Activated gamma-delta T cell treated with Interleukin-2 at 50 U/mL for 16 hours (primary cell): ENCODE results near the gene TMEM184B.

Experiments
- DNase-seq: peaks from one replicate; pipeline ENCODE4 v3.0.0-alpha.2; 2020

Gene TMEM184B

DNA sequence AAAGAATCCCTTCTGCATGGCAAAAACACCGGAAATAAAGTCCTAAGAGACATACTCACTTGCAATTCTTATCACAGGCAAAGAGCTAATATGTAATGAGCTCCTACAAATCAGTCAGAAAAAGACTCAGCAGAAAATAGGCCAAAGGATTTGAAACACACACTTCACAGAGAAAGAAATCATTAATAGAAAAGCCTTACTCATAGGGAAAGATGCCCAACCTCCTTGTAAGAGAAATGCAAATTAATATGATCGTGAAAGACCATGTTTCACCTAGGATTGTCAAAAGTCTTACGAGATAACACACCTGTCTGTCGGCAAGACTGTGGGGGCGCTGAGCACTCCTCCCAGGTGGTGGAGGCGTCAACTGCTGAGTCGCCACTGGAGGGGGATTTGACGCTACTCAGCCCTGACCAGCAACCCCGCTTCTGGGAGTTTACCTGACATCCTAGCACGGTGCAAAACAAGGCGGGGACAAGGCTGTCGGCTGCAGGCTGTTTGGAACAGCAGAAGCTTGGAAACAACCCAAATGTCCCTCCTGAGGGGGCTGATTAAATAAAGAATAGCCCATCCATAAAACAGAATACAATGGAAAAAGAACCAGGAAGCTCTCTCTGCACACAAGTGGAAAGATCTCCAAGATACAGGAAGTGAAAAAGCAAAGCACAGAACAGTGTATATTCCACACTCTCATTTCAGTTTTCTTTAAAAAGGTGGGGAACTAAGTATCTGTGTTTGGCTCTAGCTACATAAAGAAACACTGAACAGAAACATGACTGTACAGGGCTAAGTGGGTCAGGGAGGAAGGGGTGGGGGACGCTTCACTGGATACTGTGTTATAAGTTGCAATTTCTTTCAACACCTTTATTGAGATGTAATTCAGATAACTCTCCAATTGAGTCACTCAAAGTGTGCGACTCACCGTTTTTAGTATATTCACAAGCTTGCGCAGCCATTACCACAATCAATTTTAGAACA is 33.0 kb upstream of the TMEM184B start:
- peak; percentile 31 for DNase-seq

DNA sequence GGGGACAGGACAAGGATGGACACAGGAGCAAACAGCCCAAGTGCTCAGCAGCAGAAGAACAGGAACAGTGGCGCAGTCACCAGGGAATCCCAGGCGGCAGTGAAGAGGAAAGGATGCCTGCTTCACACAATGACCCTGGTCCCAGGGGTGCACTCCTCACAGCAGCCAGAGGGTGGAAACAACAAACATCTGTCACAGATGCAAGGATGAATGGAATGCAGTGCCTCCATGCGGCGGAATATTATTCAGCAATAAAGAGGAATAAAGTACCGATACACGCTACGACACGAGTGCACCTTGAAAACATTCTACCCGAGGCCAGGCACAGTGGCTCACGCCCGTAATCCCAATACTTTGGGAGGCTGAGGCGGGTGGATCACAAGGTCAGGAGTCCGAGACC is 31.7 kb upstream of the TMEM184B start:
- DNase-seq = no peak

DNA sequence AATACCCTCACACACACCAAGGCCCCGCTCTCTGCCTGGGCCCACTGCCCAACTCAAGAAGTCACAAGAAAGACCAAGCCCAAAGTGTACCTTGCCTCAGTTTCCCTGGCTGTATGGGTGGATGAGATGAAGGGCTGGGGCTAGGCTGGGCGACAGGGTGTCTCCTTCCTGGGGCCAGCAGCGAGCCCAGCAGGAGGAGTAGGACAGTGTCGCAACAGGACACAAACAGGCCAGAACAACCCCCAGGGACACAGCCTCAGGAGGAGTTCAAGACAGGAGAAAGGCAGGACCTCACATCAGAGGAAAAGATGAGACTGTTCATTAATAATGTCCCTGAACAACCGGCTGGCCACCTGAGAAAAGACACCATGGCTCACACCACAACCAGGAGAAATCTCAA is 31.2 kb upstream of the TMEM184B start:
- DNase-seq = no peak

DNA sequence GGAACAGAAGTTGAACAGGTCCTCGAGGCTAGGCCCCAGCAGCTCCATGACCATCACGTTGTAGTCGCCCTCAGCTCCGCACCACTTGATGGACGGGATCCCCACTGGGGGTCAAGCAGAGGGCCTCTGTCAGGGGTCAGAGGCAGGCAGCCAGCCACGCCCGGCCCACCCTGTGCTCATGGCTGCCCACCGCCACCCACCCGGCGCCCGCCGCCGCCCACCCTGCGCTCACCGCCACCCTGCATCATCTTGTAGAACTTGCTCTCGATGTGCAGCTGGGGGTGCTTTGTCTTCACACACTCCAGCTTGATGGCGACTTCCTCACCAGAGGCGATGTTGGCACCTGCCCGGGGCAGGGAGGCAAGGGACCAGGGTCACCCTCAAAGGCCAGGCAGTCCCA is 30.1 kb upstream of the TMEM184B start:
- DNase-seq = no peak

DNA sequence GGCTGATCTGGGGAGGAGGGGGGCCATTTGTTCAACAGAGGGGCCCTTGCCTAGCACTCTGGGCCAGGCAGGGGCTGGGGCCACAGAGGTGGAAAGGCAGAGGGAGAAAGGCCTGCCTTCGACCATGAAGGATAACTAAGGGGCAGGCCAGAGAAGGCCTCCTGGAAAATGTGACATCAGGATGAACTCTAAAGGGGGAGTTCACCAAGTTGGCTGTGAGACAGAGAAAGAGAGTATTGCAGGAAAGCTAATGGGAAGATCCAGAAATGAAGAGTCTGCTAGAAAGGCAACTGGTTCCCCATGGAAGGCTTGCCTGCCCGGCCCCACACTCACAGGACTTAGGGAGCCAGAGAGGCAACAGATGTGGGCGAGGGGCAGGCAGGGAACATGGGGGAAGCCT is 28.1 kb upstream of the TMEM184B start:
- no peak for DNase-seq

DNA sequence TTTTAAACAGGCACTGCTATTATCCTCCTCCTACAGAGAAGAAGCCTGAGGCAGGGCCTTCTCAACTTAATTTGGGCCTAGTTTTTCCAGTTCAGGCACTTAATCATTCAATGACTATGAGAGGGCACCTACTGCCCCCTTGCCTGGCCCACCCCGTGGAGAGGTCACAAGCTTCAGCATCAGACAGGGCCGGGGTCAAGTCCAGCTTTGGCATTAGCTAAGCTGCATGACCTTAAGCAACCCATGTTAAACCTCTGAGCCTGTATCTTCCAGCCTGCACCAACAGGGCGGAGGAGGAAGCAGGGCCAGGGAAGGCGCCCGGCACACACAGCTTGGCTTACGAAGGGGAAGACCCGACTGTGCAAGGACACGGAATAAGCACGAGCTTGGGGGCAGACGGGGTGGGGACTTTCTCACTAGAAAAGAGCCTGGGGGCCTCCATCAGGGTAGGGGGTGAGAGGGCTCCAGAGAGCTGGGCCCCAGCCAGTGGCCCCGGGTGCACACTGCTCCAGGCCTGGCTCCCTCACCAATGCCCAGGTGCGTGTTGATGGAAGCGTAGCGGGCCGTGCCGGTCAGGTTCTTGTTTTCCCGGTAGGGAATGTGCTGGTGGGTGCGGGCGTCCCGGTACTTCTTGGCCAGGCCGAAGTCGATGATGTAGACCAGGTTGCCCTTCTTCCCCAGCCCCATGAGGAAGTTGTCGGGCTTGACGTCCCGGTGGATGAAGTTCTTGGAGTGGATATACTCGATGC is 27.6 kb upstream of the TMEM184B start:
- DNase-seq = no peak

DNA sequence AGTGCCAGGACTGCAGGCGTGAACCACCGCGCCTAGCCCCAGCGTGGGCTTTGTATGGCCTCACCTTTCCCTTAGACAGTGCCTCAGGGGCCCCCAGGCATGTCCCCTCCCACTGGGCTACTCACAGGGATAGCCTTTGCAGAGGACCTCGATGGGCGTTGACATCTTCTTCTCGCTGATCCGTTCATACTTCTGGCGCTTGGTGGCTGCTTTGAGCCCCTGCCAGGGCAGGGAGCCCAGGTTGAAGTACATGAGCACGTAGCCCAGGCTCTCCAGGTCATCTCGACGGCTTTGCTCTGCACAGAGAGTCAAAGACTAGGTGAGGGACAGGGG is 26.9 kb upstream of the TMEM184B start:
- no peak for DNase-seq

DNA sequence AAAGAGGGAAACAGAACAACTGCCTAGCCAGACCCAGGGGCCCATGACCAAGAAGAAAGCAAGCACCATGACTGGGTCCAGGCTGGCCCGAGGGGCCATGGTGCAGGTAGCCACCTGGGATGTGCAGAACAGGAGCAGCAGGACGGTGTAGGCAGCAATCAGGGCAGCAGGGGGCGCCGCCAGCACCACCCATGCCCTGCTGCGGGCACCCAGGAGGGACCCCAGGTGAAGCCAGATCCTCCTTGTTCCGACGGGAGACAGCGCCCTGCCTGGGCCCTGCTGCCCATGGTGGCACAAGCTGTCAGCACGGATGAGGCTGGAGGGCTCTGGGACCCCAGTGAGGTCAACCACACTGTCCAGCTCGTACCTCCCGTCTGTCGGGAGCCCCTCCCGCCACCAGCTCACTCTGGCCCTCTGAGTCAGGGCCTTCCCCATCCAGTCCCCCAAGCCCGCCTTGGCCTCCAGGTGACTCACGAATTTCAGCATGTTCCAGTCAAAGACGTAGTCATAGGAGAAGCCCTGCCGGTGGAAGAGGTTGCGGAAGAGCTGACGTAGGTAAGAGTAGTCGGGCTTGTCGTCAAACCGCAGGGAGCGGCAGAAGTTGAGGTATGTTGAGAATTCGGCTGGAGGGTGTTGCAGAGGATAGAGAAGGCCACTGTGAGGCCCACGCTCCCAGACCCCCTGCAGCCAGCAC is 25.6 kb upstream of the TMEM184B start:
- peak; percentile 36 for DNase-seq

DNA sequence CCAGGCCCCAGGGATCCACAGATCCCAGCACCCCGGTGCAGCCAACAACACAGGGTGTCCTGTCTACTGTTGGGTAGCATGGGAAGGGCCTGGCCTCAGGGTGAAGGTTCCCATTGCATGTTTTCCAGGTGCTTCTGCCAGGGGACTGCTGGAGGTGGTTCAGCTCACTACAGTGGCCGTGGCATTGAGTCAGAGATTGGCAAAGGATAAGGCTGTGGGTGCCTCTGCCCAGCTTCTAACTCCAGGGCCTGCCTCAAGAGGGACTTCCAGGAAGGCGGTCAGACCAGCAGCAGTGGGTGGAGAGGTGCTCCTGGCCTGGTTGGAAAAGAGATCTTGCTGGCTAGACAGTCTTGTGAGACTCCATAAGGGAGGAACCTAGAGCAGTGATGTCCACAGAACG is 23.6 kb upstream of the TMEM184B start:
- DNase-seq = no peak

DNA sequence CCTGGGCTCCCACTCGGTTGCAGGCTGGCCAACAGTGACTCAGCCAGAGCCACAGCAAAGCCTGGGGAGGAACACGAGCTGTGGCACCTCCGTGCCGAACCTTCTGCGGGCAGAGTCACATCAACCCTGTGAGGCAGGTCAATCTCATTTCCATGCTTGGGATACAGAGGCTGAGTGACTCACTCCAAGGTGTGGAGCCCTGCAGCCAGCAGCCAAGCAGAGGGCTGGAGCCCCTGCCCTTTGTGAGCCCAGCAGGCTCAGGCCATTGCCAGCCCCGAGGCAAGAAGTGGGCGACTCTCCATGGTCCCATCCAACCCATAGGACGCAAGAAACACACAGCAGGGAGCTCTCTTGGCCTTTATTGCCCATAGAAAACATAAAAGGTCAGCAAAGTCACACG is 23.1 kb upstream of the TMEM184B start:
- DNase-seq = no peak

DNA sequence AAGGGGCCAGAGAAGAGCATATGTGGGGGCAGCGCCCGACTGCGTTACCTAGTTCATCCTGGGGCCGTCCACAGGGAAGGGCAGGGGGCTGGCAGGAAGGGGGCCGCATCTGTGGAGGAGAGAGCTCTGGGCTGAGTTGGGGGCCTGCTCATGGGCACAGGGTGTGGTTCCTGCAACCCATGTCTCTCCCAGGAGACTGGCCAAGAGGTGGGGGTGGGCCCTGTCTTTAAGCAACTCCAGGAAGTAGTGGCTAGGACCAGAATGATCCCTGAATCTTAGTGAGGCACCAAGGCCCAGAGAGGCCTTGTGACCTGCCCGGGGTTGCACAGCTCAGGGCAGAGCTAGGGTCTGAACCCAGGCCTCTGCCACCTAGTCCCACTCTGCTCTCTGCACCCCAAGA is 22.5 kb upstream of the TMEM184B start:
- DNase-seq = no peak

DNA sequence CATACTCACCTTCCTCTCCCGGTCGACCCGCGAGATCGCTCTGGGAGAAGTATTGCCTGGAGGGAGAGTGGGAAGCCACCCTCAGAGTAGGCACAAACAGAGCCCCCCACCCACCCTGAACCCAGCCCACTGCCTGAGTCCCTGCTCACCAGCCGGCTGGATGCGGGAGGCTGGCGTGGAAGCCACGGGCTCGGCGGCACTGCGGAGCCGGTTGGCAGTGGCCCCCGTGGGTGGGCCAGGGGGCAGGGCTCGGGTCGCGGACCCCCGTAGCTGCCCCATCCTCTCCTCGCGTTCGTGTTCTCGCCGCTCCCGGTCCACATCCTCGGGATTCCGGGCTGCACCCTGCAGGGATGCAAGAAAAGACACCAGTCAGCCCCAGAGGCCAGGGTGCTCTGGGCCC is 21.4 kb upstream of the TMEM184B start:
- DNase-seq = no peak

DNA sequence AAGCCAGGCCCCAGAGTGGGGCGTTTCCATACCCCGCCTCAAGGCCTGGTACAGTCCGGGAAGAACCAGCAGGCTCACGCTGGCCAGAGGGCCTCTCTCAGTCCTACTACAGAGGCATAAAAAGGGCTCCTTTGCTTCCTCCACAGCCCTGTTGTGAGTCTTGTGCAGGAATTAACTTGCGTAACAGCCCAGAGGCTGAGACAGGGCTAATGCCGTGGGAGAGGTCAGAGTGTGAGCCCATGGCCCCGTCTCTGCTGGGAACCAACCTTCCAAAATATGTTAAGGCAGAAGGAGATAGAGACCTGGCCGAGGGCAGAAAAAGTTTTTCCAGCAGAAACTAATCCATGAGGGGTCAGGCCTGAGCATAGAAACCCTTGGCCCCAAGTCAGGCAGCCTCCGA is 19.9 kb upstream of the TMEM184B start:
- DNase-seq = no peak

DNA sequence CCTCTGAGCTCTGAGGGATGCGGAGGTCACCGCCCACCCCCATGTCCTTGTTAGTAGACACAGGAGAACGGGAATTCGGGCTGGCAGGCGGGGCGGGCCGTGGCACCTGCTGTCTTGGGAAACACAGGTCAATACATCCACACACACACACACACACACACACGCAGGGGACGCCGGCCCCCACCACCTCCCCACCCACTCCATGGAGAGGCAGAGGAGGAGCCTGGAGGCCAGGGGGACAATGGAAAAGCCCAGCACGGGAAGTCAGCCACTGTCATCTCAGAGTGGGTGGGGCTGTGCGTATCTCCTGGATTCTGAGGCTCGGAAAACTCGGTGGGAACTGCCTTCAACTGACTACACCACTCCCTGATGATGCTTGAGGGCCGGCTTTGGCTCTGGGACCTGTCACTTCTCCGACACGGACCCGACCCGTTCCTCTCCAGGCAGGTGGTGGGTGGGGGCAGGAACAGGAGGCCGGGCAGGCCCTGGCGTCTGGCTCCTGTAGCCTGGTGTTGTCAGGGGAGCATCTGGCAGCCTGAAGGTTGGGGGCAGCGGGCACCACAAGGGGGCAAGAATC is 18.5 kb upstream of the TMEM184B start:
- DNase-seq = no peak

DNA sequence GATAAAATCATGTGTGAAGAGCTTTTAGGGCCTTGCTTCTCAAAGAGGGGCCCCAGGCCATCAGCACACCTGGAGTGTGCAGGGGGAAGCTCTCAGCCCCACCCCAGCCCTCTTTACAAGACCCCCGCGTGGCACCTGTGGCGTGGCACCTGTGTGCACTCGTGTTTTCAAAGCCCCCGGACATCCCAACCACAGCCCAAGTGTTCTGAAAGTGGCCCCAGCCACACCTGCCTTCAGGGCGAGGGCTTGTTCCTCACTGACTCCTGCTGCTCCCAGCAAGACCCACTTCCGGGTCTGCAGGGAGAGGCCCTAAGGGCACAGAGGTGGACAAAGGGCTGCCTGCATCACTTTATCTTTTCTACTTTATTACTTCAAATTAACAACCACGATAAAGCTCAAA is 17.5 kb upstream of the TMEM184B start:
- DNase-seq = no peak

DNA sequence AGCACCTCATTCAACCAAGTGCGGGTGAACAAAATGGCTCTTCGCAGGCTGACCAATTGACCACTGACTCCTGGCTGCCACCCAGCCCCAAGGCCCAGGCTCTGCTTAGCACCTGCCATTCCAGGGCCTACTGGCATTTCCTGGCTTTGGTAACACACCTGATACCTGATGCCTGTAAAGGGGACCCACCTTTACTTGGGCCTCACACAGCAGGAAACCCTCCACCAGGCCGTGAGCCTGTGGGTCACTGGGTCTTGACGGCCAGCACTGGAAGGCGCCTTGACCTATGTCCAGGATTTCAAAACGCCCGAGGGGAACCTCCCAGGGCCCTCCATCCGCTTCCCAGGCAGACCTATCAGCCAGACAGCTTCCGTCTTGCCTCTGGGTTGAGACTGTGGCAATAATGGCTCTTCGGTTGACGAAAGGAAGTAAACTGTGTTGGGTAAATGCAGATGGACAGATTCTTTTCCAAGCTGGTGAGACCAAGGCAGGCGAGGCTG is 16.8 kb upstream of the TMEM184B start:
- DNase-seq = no peak

DNA sequence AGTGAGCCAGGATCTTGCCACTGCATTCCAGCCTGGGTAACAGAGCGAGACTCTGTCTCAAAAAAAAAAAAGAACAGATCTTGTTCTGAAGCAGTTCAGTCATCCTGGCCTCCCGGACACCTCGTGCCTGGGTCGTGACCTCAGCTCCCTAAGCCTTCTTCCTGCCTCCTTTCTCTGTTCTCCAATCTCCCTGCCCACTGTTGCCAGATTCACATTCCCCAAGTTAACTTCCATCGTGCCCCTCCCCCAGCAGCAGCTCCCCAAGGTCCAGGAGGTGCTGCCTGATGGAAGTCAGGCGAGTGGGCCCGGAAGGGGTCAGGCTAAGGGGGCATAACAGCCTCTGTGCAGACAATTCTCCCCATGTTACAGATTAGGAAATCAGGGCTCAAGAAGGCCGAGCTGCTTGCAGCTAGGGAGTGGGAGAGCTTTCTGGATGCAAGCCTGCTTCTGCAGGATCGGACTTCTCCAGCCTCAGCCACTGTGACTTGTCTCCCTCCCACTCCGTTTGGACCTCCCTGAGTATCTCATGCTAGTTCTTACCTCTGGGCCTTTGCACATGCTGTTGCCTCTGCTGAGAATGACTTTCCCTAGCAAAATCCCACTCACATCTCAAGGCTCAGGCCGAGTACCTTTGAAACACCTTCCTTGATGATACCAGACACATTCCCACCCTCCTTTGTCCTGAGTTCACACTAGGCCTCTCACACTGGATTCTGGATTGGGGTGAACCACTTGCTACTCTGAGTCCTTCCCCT is 14.3 kb upstream of the TMEM184B start:
- no peak for DNase-seq

DNA sequence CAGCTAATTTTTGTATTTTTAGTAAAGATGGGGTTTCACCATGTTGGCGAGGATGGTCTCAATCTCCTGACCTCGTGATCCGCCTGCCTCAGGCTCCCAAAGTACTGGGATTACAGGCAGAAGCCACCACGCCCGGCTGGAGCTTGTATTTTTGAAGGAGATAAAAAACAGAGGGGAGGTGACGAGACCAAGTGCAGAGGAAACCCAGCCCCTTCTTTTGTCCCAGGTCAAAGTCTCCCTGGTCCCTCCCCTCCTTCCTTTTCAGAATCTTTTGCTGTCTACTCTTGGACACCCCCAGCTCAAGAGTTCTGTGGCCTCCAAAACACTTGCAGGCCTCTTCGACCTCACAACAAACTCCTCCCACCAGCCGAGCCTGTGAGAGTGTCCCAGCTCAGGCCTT is 12.2 kb upstream of the TMEM184B start:
- no peak for DNase-seq

DNA sequence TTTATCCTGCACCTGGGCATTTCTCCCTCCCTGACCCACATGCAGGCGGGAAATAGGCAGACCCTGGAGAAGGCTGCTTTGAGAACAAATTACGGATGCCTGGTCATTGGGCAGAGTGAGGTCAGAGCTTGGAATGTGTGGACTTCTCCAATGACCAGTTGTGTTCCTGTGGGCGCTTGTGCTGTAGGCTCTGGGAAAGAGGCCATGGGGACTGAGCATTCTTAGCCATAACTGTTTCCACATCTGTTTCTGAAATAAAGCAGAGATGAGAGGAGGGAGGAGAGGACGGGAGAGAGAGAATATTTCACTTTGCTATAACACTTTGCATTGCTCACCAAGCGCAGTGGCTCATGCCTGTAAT is 11.2 kb upstream of the TMEM184B start:
- DNase-seq = no peak

DNA sequence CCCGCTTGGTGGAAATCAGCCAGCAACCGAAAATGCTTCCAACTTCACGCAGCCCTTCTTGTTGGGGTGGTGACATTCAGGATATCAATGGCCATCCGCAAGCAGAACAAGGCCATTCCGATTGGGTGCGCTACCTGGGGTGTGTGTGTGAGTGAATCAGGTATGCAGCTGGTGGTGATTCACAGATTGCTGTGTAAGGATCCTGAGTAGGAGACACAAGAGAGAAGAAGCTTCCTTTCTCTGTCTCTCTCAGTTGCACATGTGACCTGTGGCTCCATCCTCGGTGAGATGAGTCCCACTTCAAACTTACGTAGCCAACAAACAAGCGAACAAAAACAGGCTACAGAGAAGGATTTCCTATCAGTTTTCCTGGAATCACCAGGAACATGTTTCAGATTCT is 9.6 kb upstream of the TMEM184B start:
- DNase-seq = no peak

DNA sequence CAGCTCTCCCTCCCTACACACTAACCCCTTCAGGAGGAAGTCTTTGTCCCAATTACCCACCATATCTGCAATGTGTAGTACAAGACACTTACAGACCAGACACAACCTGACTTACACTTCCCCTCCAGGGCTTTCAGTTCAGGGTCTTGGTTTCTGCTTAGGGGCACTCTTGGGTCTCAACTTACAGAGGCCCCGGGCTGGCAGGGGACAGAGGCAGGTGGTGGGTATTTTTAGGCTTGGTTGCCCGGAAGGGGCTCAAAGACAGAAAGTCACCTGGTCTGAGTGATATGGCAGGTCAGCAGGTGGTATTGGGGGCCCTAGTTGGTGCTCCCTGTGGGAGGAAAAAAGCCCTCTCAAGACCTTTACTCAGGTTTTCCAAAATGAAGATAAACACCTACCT is 3.4 kb upstream of the TMEM184B start:
- no peak for DNase-seq

DNA sequence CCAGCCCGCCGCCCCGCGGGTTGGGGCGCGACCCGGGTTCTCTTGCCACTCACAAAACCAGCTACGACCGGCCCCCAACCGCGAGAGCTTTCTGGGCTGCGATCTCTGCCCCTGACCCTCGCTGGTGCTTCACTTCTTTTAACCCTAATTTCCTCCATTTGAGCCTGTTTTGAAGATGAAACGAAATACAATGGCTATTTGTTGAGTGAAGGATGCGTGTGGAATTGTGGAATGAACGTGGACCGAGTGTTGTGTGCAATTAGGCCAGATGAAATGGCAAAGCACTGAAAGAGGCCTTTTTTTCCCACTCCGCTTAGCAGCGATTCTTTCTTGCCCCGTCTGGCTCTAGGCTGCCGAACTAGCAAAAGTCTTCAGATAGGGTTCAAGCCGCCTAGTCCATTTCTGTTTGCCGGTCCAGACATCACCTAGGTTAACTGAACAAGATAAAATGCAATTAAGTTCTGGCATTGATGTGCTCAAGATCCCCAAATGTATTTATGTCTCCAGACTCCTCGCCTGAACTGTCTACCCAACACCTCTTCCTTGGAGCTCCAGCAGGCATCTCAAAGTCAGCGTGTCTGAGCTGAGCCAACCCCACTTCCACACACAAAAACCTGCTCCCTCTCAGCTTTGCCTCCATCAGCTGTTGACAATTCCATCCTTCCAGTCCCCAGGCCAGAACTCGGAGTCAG is 471 bp upstream of the TMEM184B start:
- no peak for DNase-seq
